GM23338 (cell line): ENCODE data around the gene TIE1.

Experiments used
- EZH2 ChIP-seq: fragments of 200-600 bp; sonication (generic); IDR thresholded peaks from one replicate; pipeline ENCODE4 v1.8.0; 2017; ENCODE audit warnings: antibody characterized with exemption, mild to moderate bottlenecking, low read depth; ENCODE audit not compliant: unreplicated experiment
- JUNB ChIP-seq: IDR thresholded peaks from one replicate; pipeline ENCODE4 v1.6.1; 2016; ENCODE audit warnings: antibody characterized with exemption; ENCODE audit not compliant: unreplicated experiment
- ZNF331 ChIP-seq: fragments of 250-450 bp; sonication (Bioruptor Pico); IDR thresholded peaks from 2 replicates; pipeline ENCODE4 v1.5.0; 2020; ENCODE audit warnings: low read depth, mild to moderate bottlenecking, moderate library complexity
- TF ChIP-seq, protein P1 (sequence below), 2 experiments: fragments of 200-600 bp in 1 of 2; sonication (generic) in 1 of 2; conservative IDR thresholded peaks; 2 replicates each; pipeline versions ENCODE4 v1.5.1 to v1.6.1; 2016 to 2017; ENCODE audit warnings: antibody characterized with exemption in 2 of 2, low read depth in 2 of 2, mild to moderate bottlenecking in 2 of 2, moderate library complexity in 1 of 2
- TF ChIP-seq, protein P2 (sequence below): IDR thresholded peaks from one replicate; pipeline ENCODE4 v1.6.1; 2018; ENCODE audit warnings: antibody characterized with exemption; ENCODE audit not compliant: unreplicated experiment

DNA sequence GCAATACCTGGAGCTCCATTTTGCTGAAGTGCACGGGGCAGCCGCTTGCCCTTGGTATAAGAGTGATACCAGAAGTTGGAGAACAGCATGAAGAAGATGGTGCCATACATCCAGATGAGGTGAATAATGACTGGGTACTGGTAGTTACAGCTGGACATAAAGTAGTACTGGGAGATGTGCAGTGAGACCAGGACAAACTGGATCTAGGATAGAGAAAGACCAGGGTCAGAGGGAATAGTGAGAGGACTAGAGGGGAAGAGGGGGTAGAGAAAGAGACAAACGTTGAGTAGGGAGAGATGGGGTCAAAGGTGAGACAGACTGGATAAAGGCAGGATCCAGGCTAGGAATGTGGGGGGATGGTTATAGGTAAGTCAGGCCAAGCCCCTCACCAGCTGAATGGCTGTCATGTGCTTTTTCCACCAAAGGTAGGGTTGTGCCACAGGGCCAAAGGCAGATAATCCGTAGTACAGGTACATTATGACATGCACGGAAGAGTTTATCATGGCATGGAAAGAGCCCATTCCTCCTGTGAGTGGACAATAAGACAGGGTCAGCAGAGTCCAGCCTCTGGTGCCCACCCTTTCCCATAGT lies 63.2 kb downstream of the TIE1 start:
- TF ChIP-seq, protein P1, sequence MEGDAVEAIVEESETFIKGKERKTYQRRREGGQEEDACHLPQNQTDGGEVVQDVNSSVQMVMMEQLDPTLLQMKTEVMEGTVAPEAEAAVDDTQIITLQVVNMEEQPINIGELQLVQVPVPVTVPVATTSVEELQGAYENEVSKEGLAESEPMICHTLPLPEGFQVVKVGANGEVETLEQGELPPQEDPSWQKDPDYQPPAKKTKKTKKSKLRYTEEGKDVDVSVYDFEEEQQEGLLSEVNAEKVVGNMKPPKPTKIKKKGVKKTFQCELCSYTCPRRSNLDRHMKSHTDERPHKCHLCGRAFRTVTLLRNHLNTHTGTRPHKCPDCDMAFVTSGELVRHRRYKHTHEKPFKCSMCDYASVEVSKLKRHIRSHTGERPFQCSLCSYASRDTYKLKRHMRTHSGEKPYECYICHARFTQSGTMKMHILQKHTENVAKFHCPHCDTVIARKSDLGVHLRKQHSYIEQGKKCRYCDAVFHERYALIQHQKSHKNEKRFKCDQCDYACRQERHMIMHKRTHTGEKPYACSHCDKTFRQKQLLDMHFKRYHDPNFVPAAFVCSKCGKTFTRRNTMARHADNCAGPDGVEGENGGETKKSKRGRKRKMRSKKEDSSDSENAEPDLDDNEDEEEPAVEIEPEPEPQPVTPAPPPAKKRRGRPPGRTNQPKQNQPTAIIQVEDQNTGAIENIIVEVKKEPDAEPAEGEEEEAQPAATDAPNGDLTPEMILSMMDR (conservative IDR thresholded peaks at IDR 0.05; ENCODE audit: low read depth in 2 of 2): no peak
- TF ChIP-seq EZH2: no peak
- no peak for TF ChIP-seq JUNB
- TF ChIP-seq, protein P2, sequence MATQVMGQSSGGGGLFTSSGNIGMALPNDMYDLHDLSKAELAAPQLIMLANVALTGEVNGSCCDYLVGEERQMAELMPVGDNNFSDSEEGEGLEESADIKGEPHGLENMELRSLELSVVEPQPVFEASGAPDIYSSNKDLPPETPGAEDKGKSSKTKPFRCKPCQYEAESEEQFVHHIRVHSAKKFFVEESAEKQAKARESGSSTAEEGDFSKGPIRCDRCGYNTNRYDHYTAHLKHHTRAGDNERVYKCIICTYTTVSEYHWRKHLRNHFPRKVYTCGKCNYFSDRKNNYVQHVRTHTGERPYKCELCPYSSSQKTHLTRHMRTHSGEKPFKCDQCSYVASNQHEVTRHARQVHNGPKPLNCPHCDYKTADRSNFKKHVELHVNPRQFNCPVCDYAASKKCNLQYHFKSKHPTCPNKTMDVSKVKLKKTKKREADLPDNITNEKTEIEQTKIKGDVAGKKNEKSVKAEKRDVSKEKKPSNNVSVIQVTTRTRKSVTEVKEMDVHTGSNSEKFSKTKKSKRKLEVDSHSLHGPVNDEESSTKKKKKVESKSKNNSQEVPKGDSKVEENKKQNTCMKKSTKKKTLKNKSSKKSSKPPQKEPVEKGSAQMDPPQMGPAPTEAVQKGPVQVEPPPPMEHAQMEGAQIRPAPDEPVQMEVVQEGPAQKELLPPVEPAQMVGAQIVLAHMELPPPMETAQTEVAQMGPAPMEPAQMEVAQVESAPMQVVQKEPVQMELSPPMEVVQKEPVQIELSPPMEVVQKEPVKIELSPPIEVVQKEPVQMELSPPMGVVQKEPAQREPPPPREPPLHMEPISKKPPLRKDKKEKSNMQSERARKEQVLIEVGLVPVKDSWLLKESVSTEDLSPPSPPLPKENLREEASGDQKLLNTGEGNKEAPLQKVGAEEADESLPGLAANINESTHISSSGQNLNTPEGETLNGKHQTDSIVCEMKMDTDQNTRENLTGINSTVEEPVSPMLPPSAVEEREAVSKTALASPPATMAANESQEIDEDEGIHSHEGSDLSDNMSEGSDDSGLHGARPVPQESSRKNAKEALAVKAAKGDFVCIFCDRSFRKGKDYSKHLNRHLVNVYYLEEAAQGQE: no peak
- no peak for TF ChIP-seq ZNF331 (CRISPR knock-in tag)
